Activated CD4-positive, alpha-beta T cell treated with anti-CD3 and anti-CD28 coated beads, Interleukin-10, Interleukin-2, amounts not matched to agents 100 ng/mL and 50 ng/mL, durations not matched to agents 16 hours and 8 hours (primary cell): ENCODE measurements around the gene UGGT2.
"Not testable (repeated sequence)": the region's sequence is repeated elsewhere in the genome, so short reads cannot be mapped to it uniquely, and the experiment has no call there.

Experiments used
- DNase-seq: peaks from one replicate; pipeline ENCODE4 v3.0.0-alpha.2; 2020

Gene UGGT2

GRCh38 chr13:95893861-95894260 is 159.3 kb downstream of the UGGT2 start:
- DNase-seq = no peak

- DNase-seq = no peak
Observed at GRCh38 chr13:95882121-95882520, 171.1 kb downstream of the UGGT2 start.

GRCh38 chr13:95880331-95880730 is 172.9 kb downstream of the UGGT2 start:
- no peak for DNase-seq

GRCh38 chr13:95874286-95874685 is 178.9 kb downstream of the UGGT2 start:
- DNase-seq = no peak

GRCh38 chr13:95870421-95870820 is 182.8 kb downstream of the UGGT2 start:
- DNase-seq = no peak

GRCh38 chr13:95865080-95865615 is 188.1 kb downstream of the UGGT2 start:
- DNase-seq = no peak

- no peak for DNase-seq
Observed at GRCh38 chr13:95862408-95862807, 190.8 kb downstream of the UGGT2 start.

- no peak for DNase-seq
Observed at GRCh38 chr13:95861296-95861695, 191.9 kb downstream of the UGGT2 start.

GRCh38 chr13:95858286-95859075 is 194.7 kb downstream of the UGGT2 start:
- DNase-seq = no peak

- not testable (repeated sequence) for DNase-seq
Observed at GRCh38 chr13:95845656-95846055, 207.5 kb downstream of the UGGT2 start.

- DNase-seq = no peak
Observed at GRCh38 chr13:95842898-95843297, 210.3 kb downstream of the UGGT2 start.

GRCh38 chr13:95841894-95842293 is 211.3 kb downstream of the UGGT2 start:
- no peak for DNase-seq

GRCh38 chr13:95834134-95834765 is 219.0 kb downstream of the UGGT2 start:
- peak; percentile 67 for DNase-seq

GRCh38 chr13:95833719-95834118 is 219.5 kb downstream of the UGGT2 start:
- no peak for DNase-seq

GRCh38 chr13:95833126-95833525 is 220.1 kb downstream of the UGGT2 start:
- no peak for DNase-seq

- no peak for DNase-seq
Observed at GRCh38 chr13:95822303-95822702, 230.9 kb downstream of the UGGT2 start.

- DNase-seq = no peak
Observed at GRCh38 chr13:95814495-95814894, 238.7 kb downstream of the UGGT2 start.

- no peak for DNase-seq
Observed at GRCh38 chr13:95813139-95813538, 240.1 kb downstream of the UGGT2 start.

GRCh38 chr13:95809429-95809828 is 243.8 kb downstream of the UGGT2 start:
- no peak for DNase-seq

GRCh38 chr13:95805921-95806320 is 247.3 kb downstream of the UGGT2 start:
- DNase-seq = no peak

- DNase-seq = no peak
Observed at GRCh38 chr13:95801825-95802224, 251.4 kb downstream of the UGGT2 start.

GRCh38 chr13:95800436-95800835 is 252.8 kb downstream of the UGGT2 start:
- DNase-seq = no peak

- DNase-seq = no peak
Observed at GRCh38 chr13:95797016-95797415, 256.2 kb downstream of the UGGT2 start.

- DNase-seq = no peak
Observed at GRCh38 chr13:95793781-95794180, 259.4 kb downstream of the UGGT2 start.
